UCSD-AML1 (cell line): ENCODE data around the gene RBBP9.
"Not testable (repeated sequence)": the region's sequence is repeated elsewhere in the genome, so short reads cannot be mapped to it uniquely, and the experiment has no call there.

ENCODE experiments used
- DNase-seq: peaks from one replicate; lab custom pipeline; 2025; ENCODE audit not compliant: unreplicated experiment; lab: John Stamatoyannopoulos, UW

Gene RBBP9

DNA sequence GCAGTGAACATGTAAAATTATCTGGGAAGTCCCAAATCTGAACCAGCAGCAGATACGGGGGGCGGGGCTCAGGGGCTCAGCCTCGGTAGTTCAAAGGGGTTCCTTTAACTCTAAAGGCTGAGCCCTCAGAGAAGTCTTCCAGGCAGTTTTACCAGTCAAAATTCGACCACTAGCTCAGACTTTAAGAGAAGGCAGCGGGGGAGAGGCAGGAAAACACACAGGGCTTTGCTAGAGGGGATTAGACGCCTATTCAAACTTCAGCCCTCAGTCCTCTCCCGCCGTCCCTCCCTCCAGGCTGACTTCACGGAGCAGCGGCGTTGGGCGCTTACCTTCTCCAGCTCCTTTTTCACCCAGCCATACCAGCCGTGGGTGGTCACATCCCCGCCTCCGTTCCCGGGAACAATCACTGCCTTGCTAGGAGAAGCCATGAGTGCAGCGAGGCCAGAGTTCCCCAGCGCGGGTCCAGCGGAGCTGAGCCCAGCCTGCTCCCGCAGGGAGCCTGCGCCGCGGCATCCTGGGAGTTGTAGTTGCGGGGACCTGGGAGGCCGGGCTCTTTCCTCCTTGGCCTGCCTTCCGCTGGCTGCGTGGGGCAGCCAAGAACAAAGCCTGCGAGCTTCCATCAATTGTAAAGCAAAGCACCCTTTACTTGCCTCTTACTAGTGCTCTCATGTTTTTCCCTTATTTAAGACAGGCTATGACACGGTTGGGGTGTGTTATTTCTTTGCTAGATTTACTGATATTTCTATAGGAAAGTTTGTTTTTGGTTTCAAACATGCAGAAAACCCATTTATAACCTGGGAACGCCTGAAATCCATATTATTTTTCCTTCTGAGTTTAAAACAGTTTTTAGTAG lies at the start of gene RBBP9:
Gene RBBP9 (minus strand): TSS at position 486 of the 853 bp plus-strand sequence. CDS start 58 bp downstream, at position 428.
- peak; percentile 82 for DNase-seq

DNA sequence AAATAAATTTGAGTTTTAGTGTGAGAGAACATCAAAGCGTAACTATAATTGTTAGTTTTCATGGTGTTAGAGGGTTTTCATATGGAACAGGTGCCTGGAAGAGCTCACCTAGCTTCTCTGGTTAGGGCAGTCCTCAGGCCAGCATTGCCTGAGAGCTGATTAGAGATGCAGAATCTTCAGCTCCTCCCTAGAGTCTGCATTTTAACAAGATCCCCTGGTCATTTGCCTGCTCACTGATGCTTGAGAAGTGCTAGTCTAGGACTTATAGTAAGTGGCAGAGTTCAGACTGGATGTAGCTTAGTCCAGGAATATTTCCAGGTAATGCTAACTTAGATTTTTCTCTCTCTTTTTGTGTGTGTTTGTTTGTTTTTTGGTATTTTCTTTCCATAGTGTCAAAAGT lies 48.5 kb upstream of the RBBP9 start:
- DNase-seq, result no peak

DNA sequence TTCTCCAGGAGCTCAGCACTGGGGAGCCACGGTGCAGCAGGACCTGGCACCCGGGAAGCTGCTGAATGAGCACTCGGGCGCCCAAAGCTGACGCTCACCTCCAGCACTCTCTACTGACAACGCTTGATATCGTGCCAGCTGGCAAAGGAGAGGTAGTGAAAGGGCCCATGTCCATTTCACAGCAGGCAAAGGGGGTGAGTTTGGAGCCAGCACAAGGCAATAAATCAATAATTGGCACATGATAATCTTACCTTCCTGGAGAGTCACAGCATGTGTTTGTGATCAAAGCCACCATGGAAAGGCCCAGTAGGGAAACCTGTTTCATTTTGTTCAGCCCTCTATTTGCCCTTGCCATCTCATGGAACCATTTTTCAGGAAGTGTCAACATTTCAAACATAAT lies 46.9 kb upstream of the RBBP9 start:
- DNase-seq, result no peak

DNA sequence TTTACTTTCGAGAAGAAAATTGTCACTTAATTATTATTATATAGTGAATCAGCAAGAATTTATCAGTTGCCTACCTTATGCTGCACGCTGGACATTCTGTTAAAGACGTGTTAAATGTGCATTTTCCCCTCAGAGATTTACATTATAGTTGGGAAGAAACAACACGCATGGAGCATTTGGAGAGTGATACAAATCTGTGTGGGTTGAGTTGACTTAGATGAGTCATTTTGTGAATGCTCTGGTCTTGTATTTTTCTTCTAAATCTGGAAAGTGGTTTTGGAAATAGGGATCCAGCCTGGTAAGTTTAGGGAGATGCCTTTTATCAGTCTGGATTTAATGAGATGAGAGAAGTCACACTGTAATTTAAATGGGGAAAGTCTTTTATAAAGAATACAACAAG lies 46.2 kb upstream of the RBBP9 start:
- DNase-seq, result no peak

DNA sequence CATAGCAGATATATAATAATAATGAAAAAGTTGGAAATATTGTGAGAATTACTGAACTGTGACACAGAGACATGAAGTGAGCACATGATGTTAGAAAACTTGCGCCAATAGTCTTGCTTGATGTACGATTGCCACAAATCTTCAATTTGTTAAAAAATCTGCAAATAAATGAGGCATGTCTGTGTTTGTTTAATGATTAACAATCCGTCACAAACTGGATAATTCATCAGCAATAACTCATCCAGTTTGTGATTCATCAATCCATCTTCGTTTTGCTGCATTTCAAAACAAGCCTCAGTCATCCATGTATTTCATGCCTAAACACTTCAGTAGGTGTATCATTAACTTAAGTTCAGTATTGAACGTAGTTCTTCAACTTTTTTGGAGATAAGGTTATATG lies 44.7 kb upstream of the RBBP9 start:
- DNase-seq, result no peak

DNA sequence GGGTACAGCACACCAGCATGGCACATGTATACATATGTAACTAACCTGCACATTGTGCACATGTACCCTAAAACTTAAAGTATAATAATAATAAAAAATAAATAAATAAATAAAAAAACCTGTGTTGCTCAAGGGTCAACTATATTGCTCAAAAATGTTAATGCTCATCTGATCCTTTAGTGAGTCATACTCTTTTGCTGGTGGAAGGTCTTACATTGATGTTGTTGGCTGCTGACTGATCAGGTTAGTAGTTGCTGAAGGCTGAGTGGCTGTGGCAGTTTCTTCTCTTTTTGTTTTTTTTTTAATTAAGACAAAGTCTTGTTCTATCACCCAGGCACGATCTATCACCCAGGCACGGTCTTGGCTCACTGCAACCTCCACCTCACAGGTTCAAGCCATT lies 40.6 kb upstream of the RBBP9 start:
- DNase-seq, result no peak

DNA sequence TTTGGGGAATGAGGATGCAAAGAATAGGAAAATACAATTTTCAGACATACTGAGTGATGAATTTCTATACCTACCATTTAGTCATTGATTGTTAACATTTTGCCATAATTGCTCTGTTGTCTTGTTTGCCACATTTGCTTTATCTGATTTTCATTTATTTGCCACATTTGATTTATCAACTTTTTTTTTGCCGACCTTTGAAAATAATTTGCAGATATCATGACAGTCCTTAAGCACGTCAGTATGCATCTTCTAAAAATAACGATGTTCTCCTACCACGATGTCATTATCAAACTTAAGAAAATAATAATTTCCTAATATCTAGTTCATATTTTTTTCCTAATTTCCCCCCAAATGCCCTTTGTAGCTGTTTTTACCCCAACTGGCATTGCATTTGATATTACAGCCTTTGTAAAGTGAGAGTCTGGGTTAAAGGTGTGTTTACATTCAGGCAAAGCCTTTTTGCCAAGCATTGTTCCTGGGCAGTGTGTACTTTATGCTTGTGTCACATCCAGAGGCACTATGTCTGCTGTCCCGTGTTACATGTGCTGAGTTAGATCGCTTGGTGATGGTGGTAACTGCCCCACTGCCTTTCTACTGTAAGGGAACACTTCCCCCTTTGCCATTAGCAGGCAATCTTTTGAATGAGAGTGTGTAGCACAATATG lies 37.1 kb upstream of the RBBP9 start:
- no peak for DNase-seq

DNA sequence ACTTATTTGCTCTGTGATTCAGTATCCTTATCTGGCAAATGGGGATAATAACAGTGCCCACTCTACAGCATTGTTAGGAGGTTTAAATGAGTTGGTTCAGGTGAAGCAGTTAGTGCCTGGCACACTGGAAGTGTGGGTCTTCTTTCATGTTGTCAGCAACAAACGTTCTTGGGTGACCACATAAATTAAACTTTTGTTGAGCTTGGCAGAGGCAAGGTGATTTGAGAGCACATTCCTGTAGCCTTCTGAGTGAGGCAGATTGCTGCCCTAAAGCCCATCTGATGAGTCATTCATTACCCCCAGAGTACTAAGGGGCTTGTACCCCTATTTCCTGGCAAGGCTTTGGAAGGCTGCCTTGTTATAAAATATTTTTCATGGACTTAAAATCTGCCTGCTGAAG lies 36.5 kb upstream of the RBBP9 start:
- no peak for DNase-seq

DNA sequence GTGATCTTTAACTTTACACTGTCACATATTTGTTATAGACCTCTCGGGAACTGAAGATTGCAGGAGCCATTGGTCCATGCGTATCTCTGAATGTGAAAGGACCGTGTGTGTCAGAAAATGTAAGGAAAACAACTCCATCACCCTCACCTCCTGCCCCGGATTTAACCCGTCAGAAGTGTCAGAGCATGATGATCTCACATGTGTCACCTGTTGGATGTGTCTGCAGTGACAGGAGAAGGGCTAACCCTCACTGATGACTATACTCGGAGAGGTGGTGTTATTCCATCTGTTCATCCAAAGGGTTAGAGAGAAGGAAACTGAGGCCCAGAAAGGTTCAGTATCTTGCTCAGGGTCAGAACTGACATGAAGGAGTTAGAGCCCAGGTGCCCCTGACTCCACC lies 35.6 kb upstream of the RBBP9 start:
- no peak for DNase-seq

DNA sequence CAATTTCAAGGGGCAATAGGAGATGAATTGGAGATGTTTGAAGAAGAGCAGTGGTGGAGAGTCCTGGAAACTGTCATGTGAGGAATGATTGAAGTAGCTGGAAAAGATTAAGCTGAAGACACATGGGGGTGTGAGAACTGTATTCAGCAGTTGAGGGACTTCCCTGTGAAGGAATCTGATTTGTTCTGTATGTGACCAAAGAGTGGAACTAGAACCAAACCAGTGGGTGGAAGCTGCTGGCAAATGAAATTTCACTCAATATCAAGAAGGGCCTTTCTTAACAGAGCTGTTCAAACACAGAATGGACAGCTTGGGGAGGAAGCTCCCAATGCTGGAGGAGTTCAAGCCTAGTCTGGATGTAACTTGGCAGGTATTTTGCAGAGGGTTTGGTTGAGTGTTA lies 32.0 kb upstream of the RBBP9 start:
- DNase-seq, result no peak

DNA sequence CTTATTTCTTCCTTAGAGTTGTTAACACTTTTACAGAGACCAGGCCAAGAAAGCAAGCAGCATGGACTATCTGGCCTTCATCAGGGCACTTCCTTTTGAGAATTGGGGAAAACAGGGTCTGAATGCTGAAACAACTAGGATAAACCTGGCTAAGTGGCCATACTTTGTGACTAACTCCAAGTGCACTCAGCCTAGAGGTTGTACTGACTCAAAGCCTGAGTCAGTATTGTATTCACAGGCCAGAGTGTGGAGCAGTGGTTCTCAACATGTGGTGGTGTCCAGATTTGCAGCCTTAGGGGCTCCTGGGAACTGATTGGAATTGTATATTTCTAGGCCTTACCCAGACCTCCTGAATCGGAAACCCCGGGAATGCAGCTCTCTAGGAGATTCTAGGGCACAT lies 30.8 kb upstream of the RBBP9 start:
- no peak for DNase-seq

DNA sequence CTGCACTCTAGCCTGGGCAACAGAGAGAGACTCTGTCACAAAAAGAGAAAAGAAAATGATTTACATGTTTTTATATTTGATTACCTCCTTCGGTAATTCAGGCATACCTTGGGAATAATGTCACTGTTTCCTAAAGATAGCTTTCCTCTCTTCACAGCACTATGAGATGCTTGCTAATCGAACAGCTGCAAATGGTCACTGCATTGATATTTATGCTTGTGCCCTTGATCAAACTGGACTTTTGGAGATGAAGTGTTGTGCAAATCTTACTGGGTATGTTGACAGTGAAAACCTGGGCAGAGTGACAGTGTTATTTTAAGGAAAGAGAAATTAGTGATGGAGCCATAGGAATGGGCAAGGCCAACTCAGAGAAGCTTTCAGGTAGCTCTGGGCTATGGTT lies 30.3 kb upstream of the RBBP9 start:
- DNase-seq, result no peak

DNA sequence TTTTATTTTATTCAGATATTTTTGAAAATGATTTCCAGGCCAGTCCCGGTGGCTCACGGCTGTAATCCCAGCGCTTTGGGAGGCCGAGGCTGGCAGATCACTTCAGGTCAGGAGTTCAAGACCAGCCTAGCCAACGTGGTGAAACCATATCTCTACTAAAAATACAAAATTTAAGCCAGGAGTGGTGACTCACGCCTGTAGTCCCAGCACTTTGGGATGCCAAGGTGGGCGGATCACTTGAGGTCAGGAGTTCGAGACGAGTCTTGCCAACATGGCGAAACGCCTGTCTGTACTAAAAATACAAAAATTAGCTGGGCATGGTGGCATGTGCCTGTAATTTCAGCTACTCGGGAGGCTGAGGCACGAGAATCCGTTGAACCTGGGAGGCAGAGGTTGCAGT lies 29.7 kb upstream of the RBBP9 start:
- DNase-seq, result not testable (repeated sequence)

DNA sequence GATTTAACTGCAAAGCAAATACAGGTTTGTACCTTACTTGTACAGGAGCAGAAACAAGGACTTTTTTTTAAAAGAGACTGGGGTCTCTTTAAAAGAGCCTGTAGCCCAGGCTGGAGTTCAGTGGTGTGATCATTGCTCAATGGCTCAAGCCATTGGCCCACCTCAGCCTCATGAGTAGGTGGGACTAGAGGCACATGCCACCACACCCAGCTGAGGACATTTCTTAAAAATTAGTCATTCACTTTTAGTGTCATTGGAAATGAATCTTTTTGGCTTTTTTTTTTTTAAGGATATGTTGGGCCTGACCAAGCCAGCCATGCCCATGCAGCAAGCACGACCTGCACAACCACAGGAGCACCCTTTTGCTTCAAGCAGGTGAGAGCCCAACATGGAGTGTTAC lies 27.6 kb upstream of the RBBP9 start:
- no peak for DNase-seq

DNA sequence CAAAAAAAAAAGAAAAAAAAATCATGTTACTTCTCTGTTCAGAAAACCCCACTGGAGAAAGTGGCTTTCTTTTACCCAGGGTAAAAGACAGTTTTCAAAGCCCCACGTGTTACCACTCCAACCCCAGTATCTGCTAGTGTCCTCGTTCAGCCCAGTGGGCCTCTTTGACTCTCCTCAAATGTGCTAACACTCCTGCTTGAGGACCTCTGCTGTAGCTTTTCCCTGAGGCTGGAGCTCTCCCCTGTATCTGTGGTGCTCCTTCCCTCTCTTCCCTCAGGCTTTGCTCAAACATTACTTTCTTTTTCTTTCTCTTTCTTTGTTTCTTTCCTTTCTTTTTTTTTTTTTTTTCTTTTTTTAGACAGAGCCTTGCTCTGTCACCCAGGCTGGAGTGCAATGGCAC lies 26.0 kb upstream of the RBBP9 start:
- no peak for DNase-seq

DNA sequence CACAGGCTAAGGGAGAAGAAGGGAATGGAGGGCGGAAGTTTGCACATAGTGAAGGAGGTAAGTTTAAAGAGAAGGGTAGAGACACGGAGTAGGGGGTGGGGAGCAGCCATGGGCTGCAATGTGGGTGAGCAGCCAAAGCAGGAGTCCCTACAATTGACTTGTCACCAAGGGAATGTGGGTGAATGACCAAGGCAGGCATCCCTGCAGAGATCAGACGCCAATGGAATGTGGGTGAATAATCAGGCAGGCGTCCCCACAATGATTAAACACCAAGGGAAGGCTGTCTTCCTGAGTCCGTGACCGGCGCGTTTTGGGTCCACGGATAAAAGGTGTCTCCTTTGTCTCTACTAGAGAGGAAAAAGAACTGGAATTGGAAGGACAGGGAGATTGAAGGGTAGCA lies 25.0 kb upstream of the RBBP9 start:
- DNase-seq, result not testable (repeated sequence)

DNA sequence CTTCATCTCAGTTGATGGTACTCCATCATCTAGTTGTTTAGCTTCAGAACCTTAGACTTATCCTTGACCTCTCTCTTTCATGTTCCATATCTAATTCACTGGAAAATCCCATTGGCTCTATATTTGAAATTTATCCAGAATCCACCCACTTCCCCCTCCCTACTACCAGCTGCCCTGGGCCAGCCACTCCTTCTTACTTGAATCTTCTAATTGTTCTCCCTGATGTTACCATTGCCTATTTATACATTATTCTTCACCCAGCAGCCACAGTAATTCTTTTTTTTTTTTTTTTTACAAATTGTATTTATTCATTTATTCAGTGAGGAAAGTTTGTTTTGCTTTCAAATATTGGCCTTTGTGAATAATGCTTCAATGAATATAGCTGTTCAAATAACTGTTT lies 18.9 kb upstream of the RBBP9 start:
- no peak for DNase-seq

DNA sequence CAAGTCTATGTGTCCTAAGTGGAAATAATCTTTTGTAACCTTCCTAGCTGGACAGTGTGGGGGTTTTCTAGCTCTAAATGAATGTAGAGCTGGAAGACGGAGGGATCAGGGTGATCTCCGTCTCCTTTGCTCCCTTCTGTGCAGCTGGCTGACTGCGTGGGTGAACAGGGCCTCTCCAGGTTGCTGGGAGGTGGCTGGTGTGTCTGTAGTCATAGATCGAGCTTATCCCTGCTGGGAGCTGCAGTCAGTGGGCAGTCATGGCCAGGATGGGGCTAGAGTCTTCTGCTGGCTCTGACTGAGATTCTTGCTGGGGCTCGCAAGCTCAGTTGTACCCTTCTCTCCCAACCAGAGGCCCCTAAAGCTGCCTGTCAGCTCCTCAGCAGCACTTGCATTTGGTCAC lies 17.1 kb upstream of the RBBP9 start:
- no peak for DNase-seq

DNA sequence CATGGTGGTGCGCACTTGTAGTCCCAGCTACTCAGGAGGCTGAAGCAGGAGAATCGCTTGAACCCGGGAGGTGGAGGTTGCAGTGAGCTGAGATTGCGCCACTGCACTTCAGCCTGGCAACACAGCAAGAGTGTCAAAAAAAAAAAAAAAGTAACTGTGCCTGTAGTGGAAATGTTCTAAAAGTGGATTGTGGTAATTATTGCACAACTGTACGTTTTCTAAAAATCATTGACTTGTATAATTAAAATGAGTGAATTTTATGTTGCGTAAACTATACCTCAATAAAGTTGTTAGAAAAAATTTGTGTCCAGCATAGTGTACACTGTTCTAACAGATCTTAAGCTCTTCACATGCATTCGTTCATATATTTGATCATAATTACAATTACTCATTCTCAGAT lies 16.2 kb upstream of the RBBP9 start:
- no peak for DNase-seq

DNA sequence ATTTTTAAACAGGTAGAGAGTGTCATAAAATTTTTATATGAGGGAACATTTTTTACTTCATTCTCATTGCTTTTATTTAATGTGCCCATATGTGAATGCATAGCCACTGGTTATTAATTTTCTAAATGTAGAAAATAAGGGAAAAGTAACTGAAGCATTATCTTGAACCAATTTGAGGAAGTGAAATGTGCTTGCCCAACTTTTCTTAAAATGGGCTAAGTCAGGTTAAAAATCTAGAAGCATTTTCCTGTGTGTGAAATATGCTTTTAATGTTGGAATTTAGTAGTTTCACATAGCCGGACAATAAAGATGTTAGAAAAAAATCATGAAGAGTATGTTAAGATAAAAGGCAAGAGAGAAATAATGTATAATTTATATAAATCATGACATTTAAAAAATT lies 14.5 kb upstream of the RBBP9 start:
- DNase-seq, result no peak

DNA sequence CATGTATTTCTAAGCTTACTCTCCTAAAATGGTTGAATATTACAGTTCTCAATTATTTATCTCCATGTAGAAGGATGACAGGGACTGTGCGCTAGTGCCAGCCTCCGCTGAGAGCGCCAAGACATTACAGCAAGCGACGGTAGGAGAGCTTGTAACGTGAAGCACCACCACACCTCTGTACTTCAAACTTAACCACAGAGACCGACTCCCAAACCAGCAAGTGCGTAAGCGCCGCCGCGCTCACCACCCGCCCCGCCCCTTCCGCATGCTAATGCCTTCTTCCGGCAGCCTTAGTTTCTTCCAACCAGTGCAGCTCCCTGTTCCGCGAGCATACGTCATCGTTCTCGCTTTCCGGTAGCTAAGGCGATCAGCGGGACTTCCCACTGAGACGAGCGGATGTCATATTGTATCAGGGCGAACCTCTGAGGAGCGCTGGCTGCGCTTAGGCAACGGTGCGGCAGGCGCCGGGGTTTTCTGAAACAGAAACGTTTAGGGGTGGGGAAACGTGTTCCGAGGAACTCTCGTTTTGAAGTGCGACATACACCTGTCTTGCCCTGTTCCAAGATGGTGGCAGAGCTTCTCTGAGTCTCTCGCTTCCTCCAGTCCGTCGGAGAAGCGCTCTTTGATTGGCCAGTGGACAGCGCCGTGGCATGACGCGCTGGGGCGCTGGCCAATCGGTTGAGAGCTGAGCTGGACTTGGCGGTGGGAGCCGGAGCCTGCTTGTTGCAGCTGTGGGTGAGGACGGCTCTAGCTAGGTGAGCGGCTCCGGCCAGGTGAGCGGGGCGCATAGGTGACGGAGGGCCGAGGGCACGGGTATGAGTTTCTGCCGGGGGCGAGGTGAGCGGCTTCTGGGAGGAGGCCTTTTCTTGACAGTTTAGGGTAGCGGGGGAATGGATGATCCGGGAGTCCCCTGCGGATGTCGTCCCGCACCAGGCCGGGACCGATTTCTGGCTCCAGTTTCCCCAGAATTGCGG lies 10.5 kb upstream of the RBBP9 start, which contains the start of gene SEC23B:
Gene SEC23B (plus strand): TSS at position 723 of the 974 bp plus-strand sequence. CDS start 2,896 bp downstream, outside the sequence.
- DNase-seq, result peak; percentile 95
